Stimulated activated naive B cell treated with anti-CD40 and anti-IgM and Interleukin-4, amounts not matched to agents 10 μg/mL and 1 μg/mL and 100 μg/mL, for 72 hours (primary cell): Measurements from ENCODE around the gene ATXN1.

Experiments
- ATAC-seq, 2 donors: fragments of 150-1000 bp; cut with Tn5 transposase; replicated peaks; 2 replicates each; pipeline ENCODE4 v1.10.0; 2021; ENCODE audit warnings: moderate library complexity in 1 of 2
- DNase-seq: peaks from one replicate; pipeline ENCODE4 v3.0.0; 2021
- H3K27ac Mint-ChIP-seq: one replicate; pipeline ENCODE4 v1.8.0; 2022; ENCODE audit warnings: mild to moderate bottlenecking, mixed read lengths
- H3K27me3 Mint-ChIP-seq, 2 donors: one replicate each; pipeline ENCODE4 v1.8.0; 2022; ENCODE audit warnings: mixed read lengths in 2 of 2
- H3K36me3 Mint-ChIP-seq, 2 donors: one replicate each; pipeline ENCODE4 v1.8.0; 2022; ENCODE audit warnings: mixed read lengths in 2 of 2, mild to moderate bottlenecking in 1 of 2
- H3K4me1 Mint-ChIP-seq, 2 donors: one replicate each; pipeline ENCODE4 v1.8.0; 2022; ENCODE audit warnings: mixed read lengths in 2 of 2, mild to moderate bottlenecking in 1 of 2
- H3K4me3 Mint-ChIP-seq, 2 donors: one replicate each; pipeline ENCODE4 v1.8.0; 2022; ENCODE audit warnings: mild to moderate bottlenecking in 2 of 2, mixed read lengths in 2 of 2, moderate library complexity in 1 of 2
- H3K9me3 Mint-ChIP-seq, 2 donors: one replicate each; pipeline ENCODE4 v1.8.0; 2022; ENCODE audit warnings: mixed read lengths in 2 of 2, mild to moderate bottlenecking in 1 of 2

ATXN1 gene

DNA sequence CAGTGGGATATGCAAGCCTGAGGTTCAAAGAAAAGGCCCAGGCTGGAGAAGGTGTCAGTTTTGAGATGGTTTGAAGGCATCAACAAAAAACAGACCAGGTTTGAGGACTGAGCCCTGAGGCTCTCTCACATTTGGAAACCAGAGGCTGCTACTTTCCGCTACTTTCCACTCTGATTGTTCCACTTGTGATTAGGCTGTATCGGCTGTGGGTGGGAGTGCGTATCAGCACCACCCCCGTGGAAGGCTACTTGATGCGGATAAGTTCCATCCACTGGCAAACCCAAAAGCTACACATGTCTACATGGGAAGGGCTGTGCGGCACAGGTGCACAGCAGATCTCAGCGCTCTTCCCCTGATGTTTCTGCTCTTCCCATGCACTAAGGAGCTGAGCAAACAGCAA, 324.2 kb downstream of the ATXN1 start:
- Mint-ChIP-seq H3K4me3 (no peak overlapping the region), H3K27me3 (peaks cover 7 to 13% of the 10 kb centered on the region in 2 donors), H3K36me3 (peaks cover 28 to 48% of the 10 kb centered on the region in 2 donors), H3K9me3 (peaks cover 0 to 3% of the 10 kb centered on the region in 2 donors), H3K4me1 (peaks cover 14 to 16% of the 10 kb centered on the region in 2 donors), H3K27ac (no peak overlapping the region)
- DNase-seq (no peak), ATAC-seq (no peak)

GRCh38 chr6:16436550-16436949, 324.7 kb downstream of the ATXN1 start:
- Mint-ChIP-seq H3K4me1 (peaks cover 17 to 20% of the 10 kb centered on the region in 2 donors), H3K27ac (peak overlapping the region; percentile 0), H3K4me3 (no peak overlapping the region), H3K36me3 (peaks cover 25 to 50% of the 10 kb centered on the region in 2 donors), H3K9me3 (peaks cover 0 to 3% of the 10 kb centered on the region in 2 donors), H3K27me3 (peaks cover 7 to 13% of the 10 kb centered on the region in 2 donors)
- no peak for DNase-seq
- ATAC-seq: no peak

- ATAC-seq: no peak
- H3K36me3 Mint-ChIP-seq: peaks cover 33 to 52% of the 10 kb centered on the region in 2 donors
- H3K4me3 Mint-ChIP-seq: no peak overlapping the region
- H3K27me3 Mint-ChIP-seq: peaks cover 13 to 15% of the 10 kb centered on the region in 2 donors
- no peak for DNase-seq
- H3K27ac Mint-ChIP-seq: no peak overlapping the region
- H3K4me1 Mint-ChIP-seq: peaks cover 23 to 28% of the 10 kb centered on the region in 2 donors
- H3K9me3 Mint-ChIP-seq: peaks cover 0 to 7% of the 10 kb centered on the region in 2 donors
Observed at GRCh38 chr6:16434885-16435284, 326.4 kb downstream of the ATXN1 start.

GRCh38 chr6:16433338-16433890, 327.8 kb downstream of the ATXN1 start:
- H3K4me1 Mint-ChIP-seq: peaks cover 24 to 31% of the 10 kb centered on the region in 2 donors
- DNase-seq (no peak), ATAC-seq (no peak)
- H3K36me3 Mint-ChIP-seq: peaks cover 43 to 63% of the 10 kb centered on the region in 2 donors
- H3K4me3 Mint-ChIP-seq: no peak overlapping the region
- H3K9me3 Mint-ChIP-seq: peaks cover 0 to 7% of the 10 kb centered on the region in 2 donors
- H3K27me3 Mint-ChIP-seq: peaks cover 13 to 15% of the 10 kb centered on the region in 2 donors
- H3K27ac Mint-ChIP-seq: peak overlapping the region; percentile 47

DNA sequence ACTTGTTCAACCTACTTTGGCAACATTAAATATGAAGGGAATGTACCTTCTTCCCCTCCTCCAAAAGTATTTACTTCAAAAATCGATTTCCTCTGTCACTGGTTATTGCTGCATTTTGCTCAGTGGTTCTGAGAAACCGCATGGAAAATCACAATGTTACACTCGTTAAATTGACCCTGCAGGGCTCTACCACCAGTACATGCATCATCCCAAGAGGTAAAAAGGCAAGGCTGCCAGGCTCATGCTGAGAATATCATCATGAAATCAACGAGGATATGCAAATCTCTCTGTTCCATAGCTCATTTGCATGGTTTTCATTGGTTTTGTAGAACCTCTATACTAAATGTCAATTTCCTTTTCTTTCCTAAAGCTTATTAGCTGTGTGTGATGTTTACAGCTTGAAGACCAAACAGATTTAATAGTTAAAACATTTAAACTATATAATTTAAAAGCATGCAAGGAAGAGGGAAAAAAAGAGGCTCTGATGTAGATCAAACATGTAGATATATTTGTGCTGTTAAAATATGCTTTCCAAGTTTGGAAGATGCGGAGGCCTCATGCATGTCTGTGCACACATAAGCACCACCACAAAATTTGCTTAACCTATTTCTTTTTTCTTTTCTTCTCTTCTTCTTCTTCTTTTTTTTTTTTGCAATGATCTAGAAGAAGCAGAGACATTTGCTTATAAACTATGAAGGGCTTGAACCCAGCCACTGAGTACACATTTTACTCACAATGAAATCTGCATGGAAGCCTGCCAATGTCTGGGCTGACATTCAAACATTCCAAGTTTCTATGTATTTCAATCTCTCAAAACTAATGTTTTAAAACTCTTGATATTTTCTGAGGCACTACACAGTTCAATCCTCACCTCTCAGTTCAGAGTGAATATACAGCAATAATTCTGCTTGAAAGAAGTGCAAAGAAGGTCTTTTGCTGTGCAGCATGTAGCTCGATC, 328.9 kb downstream of the ATXN1 start:
- H3K9me3 Mint-ChIP-seq: peaks cover 0 to 7% of the 10 kb centered on the region in 2 donors
- no peak for DNase-seq
- no peak overlapping the region for H3K4me3 Mint-ChIP-seq
- peaks cover 43 to 64% of the 10 kb centered on the region in 2 donors for H3K36me3 Mint-ChIP-seq
- H3K27me3 Mint-ChIP-seq: peaks cover 13 to 15% of the 10 kb centered on the region in 2 donors
- peak; percentile 55 to 60 for ATAC-seq
- peaks cover 24 to 31% of the 10 kb centered on the region in 2 donors for H3K4me1 Mint-ChIP-seq
- no peak overlapping the region for H3K27ac Mint-ChIP-seq

DNA sequence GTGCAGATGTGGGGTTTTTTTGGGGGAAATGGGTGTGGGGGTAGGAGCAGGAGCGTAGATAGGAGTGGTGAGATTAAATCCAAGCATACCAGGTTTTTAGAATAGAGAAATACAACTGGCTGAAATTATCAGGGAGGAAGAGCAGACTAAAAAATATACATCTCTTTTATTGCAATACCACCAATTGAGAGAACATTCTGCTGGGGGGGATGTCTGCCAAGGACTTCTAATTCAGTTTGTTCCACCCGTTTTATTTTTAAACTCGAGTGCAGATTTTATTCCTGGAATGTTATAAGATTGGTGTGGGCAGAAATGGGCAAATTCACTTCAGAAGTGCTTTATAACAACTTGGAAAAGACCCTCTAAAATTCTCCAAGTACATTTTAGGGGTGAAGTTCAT, 330.2 kb downstream of the ATXN1 start:
- Mint-ChIP-seq H3K4me3 (peak overlapping the region in 1 of 2 donors; percentile 47), H3K9me3 (peaks cover 0 to 7% of the 10 kb centered on the region in 2 donors), H3K4me1 (peaks cover 19 to 31% of the 10 kb centered on the region in 2 donors), H3K27ac (peak overlapping the region; percentile 32), H3K27me3 (peaks cover 7 to 15% of the 10 kb centered on the region in 2 donors), H3K36me3 (peaks cover 40 to 52% of the 10 kb centered on the region in 2 donors)
- DNase-seq: no peak
- ATAC-seq: no peak

DNA sequence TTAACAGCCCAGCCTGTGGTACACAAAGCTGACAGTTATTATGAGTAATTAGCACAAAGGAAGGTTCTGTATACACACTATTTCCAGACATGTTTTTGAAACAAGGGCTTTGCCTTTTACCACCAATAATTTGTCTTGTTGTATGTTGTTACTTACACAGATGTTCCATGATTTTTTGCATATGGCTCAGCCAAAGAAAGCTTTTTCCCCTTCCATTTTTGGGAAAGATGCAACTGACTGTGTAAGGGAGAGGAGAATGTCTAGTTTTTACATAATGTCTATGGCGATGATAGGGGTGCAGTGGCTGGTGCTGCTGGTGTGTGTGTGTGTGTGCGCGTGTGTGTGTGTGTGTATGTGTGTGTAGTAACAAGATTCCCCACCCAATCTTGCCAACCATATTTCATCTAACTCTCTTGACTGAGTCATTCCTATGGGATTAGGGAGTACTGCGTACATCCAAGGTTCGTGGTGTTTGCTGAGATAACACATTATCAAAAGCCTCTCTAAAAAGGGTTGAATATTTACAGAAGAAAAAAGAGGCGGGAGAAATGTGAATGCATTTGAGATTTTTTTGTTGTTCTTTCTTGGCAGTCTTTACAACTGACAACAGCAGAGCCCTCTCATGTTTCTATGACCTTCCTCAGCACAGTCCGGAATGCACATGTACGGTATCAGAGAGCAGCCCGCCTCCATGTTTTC, 330.7 kb downstream of the ATXN1 start:
- H3K27me3 Mint-ChIP-seq: peaks cover 7 to 15% of the 10 kb centered on the region in 2 donors
- peaks cover 0 to 7% of the 10 kb centered on the region in 2 donors for H3K9me3 Mint-ChIP-seq
- peaks cover 45 to 56% of the 10 kb centered on the region in 2 donors for H3K36me3 Mint-ChIP-seq
- no peak for ATAC-seq
- H3K27ac Mint-ChIP-seq: peak overlapping the region; percentile 32
- peak overlapping the region in 1 of 2 donors; percentile 47 for H3K4me3 Mint-ChIP-seq
- H3K4me1 Mint-ChIP-seq: peaks cover 19 to 31% of the 10 kb centered on the region in 2 donors
- no peak for DNase-seq

- ATAC-seq (no peak), DNase-seq (no peak)
- Mint-ChIP-seq H3K9me3 (peaks cover 0 to 4% of the 10 kb centered on the region in 2 donors), H3K27me3 (peaks cover 0 to 8% of the 10 kb centered on the region in 2 donors), H3K27ac (no peak overlapping the region), H3K36me3 (peaks cover 36 to 48% of the 10 kb centered on the region in 2 donors), H3K4me3 (no peak overlapping the region), H3K4me1 (peaks cover 14 to 31% of the 10 kb centered on the region in 2 donors)
Observed at GRCh38 chr6:16429669-16430068, 331.6 kb downstream of the ATXN1 start.

DNA sequence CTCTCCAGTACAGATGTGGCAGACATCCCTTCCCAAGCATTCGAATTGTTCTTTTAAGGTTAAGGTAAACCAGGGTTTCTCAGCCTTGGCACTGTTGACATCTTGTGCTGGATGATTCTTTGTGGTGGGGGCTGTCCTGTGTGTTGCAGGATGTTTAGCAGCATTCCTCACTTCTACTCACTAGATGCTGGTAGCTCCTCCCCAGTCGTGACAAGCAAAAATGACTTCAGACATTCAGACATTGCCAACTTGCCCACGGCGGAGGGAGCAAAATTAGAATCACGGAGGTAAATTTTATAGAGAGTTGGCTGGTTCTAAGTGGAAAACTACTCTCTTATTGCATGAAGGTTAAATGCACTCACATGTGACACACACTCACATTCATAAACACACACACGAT, 334.1 kb downstream of the ATXN1 start:
- peaks cover 0 to 8% of the 10 kb centered on the region in 2 donors for H3K27me3 Mint-ChIP-seq
- H3K4me3 Mint-ChIP-seq: no peak overlapping the region
- H3K36me3 Mint-ChIP-seq: peaks cover 34 to 44% of the 10 kb centered on the region in 2 donors
- peaks cover 17 to 37% of the 10 kb centered on the region in 2 donors for H3K4me1 Mint-ChIP-seq
- no peak for DNase-seq
- H3K27ac Mint-ChIP-seq: no peak overlapping the region
- ATAC-seq: no peak
- peaks cover 0 to 4% of the 10 kb centered on the region in 2 donors for H3K9me3 Mint-ChIP-seq

DNA sequence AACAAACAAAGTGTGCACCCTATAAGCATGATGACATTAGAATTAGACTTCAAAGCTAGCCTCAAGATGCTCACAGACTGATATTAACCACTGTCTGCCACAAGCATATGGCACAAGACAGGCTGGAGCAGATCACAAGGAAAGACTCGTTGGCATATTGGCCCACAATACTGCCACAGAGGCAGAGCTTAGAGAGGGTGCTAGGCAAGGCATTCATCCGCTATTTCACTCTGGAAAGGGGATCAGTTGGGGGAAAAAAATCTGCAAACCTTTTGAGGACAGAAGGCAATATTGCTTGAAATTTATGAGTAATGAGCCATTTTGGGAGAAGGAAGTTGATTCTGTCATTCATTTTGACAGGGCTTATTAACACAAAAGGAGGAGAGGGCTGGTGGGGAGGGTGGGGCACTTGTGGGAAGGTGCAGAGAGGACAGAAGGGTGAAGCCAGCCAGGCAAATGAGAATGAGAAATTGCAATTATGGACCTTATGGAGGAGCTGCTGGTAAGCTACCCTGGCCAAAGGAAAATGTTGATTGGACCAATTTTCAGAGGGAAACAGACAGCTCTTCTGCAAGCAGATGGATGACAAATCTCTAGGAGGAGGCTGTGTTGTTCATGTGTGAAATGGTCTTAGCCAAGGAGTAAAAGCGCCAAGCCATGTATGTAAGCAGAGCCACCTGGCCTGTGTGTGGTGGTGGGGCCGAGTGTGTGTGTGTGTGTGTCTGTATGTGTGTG, 335.2 kb downstream of the ATXN1 start:
- DNase-seq (no peak), ATAC-seq (no peak)
- Mint-ChIP-seq H3K27ac (peak overlapping the region; percentile 72), H3K4me1 (peaks cover 18 to 37% of the 10 kb centered on the region in 2 donors), H3K4me3 (no peak overlapping the region), H3K9me3 (peaks cover 0 to 4% of the 10 kb centered on the region in 2 donors), H3K36me3 (peaks cover 34 to 39% of the 10 kb centered on the region in 2 donors), H3K27me3 (peaks cover 0 to 8% of the 10 kb centered on the region in 2 donors)

DNA sequence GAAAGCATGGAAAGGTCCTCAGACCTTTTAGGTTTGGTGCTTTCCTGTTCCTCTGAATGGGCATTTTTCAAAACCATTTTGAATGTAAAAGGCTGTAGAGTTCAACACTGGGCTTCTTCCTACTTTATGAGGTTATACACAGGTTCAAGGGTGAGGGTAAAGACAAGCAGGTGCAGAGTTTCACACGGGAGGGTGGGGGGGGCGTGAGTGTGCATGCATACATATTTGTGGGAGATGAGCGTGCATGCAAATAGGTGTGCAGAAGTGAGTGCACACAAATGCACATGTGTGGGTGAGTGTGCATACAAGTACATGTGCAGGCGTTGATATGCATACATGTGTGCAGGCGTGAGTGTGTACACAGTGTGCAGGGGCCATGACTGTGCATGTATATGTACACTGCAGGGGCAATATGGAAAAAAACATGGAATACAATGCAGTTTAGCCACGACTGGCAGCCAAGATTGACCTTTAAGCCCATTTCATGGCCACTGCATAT, 339.7 kb downstream of the ATXN1 start:
- Mint-ChIP-seq H3K27ac (peak overlapping the region; percentile 93), H3K36me3 (peaks cover 17 to 23% of the 10 kb centered on the region in 2 donors), H3K4me1 (peaks cover 17 to 42% of the 10 kb centered on the region in 2 donors), H3K9me3 (no peaks in the 10 kb centered on the region), H3K27me3 (no peaks in the 10 kb centered on the region), H3K4me3 (peak overlapping the region; percentile 22 to 60)
- no peak for DNase-seq
- peak; percentile 27 to 46 for ATAC-seq

DNA sequence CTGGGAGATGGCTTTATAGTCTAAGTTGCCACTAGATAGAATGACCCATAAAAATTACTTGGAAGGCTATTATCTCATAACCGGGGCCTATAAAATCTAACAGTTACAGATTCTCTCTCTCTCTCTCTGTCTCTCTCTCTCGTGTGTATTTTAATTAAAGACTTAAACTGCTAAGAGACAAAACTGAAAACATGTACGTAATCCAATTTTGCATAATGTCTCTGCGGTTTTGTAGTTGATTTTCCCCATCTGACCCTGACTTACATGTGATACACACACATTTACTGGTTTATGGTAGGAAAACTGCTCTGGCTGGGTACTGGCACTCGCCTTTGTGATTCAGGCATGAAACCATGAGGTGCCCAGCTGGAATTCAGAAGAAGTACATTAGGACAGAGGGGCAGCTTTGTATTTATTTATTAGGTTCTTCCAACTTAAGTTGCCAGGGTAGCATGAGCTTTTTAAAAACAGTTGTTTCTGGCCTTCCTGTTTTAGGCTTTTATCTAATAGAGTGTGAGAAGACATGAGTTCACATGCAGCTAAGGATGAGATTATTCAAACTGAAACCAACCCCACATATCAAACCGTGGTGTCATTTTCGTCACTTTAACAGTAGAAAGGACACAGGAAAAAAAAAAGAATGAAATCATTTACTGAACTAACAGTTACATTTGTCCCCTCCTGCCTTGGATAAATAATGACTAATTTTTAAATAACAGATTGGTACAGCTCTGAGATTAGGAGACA, 340.4 kb downstream of the ATXN1 start:
- H3K9me3 Mint-ChIP-seq: no peaks in the 10 kb centered on the region
- peaks cover 17 to 42% of the 10 kb centered on the region in 2 donors for H3K4me1 Mint-ChIP-seq
- H3K27ac Mint-ChIP-seq: peak overlapping the region; percentile 93
- H3K36me3 Mint-ChIP-seq: peaks cover 12 to 22% of the 10 kb centered on the region in 2 donors
- no peaks in the 10 kb centered on the region for H3K27me3 Mint-ChIP-seq
- H3K4me3 Mint-ChIP-seq: peak overlapping the region; percentile 22 to 60
- ATAC-seq (peak; percentile 77 to 84), DNase-seq (peak; percentile 23)

DNA sequence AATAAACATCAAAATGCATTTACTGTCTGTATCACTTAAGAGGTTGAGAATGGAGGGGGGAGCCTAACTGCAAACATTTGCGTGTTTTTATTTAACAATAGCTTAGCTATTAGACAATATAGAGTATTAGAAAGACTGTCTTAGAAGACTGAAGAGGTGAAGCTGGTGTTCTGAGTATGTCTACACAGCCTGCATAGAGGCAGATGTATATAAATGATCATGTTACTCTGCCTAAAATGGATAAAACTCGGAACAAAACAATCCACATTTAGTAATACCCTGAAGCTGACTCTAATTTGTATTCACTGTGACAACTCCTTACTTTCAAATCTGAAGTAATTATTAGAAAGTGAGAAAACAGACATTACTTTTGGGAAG, 340.9 kb downstream of the ATXN1 start:
- ATAC-seq (peak; percentile 4 to 20), DNase-seq (no peak)
- Mint-ChIP-seq H3K9me3 (no peaks in the 10 kb centered on the region), H3K4me1 (peaks cover 17 to 42% of the 10 kb centered on the region in 2 donors), H3K4me3 (no peak overlapping the region), H3K36me3 (peaks cover 9 to 19% of the 10 kb centered on the region in 2 donors), H3K27ac (peak overlapping the region; percentile 93), H3K27me3 (no peaks in the 10 kb centered on the region)
